Measurements from ENCODE around the gene TRIM54. TPM values are rescaled to one million over a fixed set of nuclear protein-coding genes. Genes with fewer than 3 reads are reported as not detected.

Gene TRIM54
- total RNA-seq, 2 donors from 2014 or later = 0.86 to 2.2 TPM

GRCh38 chr2:27250652-27251379 lies 31.4 kb upstream of the TRIM54 start:
- Histone ChIP-seq H3K27ac (ENCODE audit: low read depth, low read length) (no peak overlapping the region), H3K4me1 (ENCODE audit: control insufficient read depth, insufficient read depth, low read length) (peaks cover 6% of the 10 kb centered on the region), H3K27me3 (ENCODE audit: control insufficient read depth, insufficient read depth, low read length, poor library complexity, severe bottlenecking) (no peaks in the 10 kb centered on the region), H3K4me3 (ENCODE audit: low read length) (no peak overlapping the region), H3K36me3 (ENCODE audit: control insufficient read depth, insufficient read depth, low read length) (no peaks in the 10 kb centered on the region), H3K9ac (ENCODE audit: extremely low read depth, low read length, poor library complexity, severe bottlenecking) (no peak overlapping the region), H3K9me3 (ENCODE audit: control insufficient read depth, low read length) (no peaks in the 10 kb centered on the region)
- Mint-ChIP-seq H3K36me3 (ENCODE audit: low read depth) (no peaks in the 10 kb centered on the region), H3K9me3 (no peaks in the 10 kb centered on the region), H3K27me3 (ENCODE audit: insufficient read depth) (peaks cover 25% of the 10 kb centered on the region), H3K4me1 (peaks cover 4% of the 10 kb centered on the region), H3K4me3 (no peak overlapping the region), H3K27ac (no peak overlapping the region)
- DNase-seq = no peak
- TF ChIP-seq CTCF (conservative IDR thresholded peaks at IDR 0.05) = no peak
- WGBS, 2 experiments (ENCODE audit: insufficient coverage in 1 of 2, insufficient read length in 1 of 2) = 62 to 88% methylated on average over 6 to 12 of the region's 13 CpGs

GRCh38 chr2:27251766-27252165 lies 30.5 kb upstream of the TRIM54 start:
- WGBS, 2 experiments (ENCODE audit: insufficient coverage in 1 of 2, insufficient read length in 1 of 2) = 80 to 85% methylated on average over 9 to 13 of the region's 13 CpGs
- no peaks in the 10 kb centered on the region for H3K36me3 ChIP-seq (ENCODE audit: control insufficient read depth, insufficient read depth, low read length)
- peaks cover 6% of the 10 kb centered on the region for H3K4me1 ChIP-seq (ENCODE audit: control insufficient read depth, insufficient read depth, low read length)
- Mint-ChIP-seq H3K9me3 (no peaks in the 10 kb centered on the region), H3K4me3 (no peak overlapping the region), H3K4me1 (peaks cover 4% of the 10 kb centered on the region), H3K36me3 (ENCODE audit: low read depth) (no peaks in the 10 kb centered on the region), H3K27ac (no peak overlapping the region), H3K27me3 (ENCODE audit: insufficient read depth) (peaks cover 33% of the 10 kb centered on the region)
- H3K4me3 ChIP-seq (ENCODE audit: low read length) = no peak overlapping the region
- no peak overlapping the region for H3K9ac ChIP-seq (ENCODE audit: extremely low read depth, low read length, poor library complexity, severe bottlenecking)
- DNase-seq = no peak
- peaks cover 9% of the 10 kb centered on the region for H3K27me3 ChIP-seq (ENCODE audit: control insufficient read depth, insufficient read depth, low read length, poor library complexity, severe bottlenecking)
- no peak overlapping the region for H3K27ac ChIP-seq (ENCODE audit: low read depth, low read length)
- no peaks in the 10 kb centered on the region for H3K9me3 ChIP-seq (ENCODE audit: control insufficient read depth, low read length)
- no peak for TF ChIP-seq CTCF (conservative IDR thresholded peaks at IDR 0.05)

- Histone ChIP-seq H3K27me3 (ENCODE audit: control insufficient read depth, insufficient read depth, low read length, poor library complexity, severe bottlenecking) (peaks cover 29% of the 10 kb centered on the region), H3K27ac (ENCODE audit: low read depth, low read length) (no peak overlapping the region), H3K4me3 (ENCODE audit: low read length) (no peak overlapping the region), H3K36me3 (ENCODE audit: control insufficient read depth, insufficient read depth, low read length) (no peaks in the 10 kb centered on the region), H3K9me3 (ENCODE audit: control insufficient read depth, low read length) (no peaks in the 10 kb centered on the region), H3K9ac (ENCODE audit: extremely low read depth, low read length, poor library complexity, severe bottlenecking) (no peak overlapping the region), H3K4me1 (ENCODE audit: control insufficient read depth, insufficient read depth, low read length) (peaks cover 8% of the 10 kb centered on the region)
- TF ChIP-seq CTCF (conservative IDR thresholded peaks at IDR 0.05) = no peak
- DNase-seq = no peak
- H3K27ac Mint-ChIP-seq = no peak overlapping the region
- H3K36me3 Mint-ChIP-seq (ENCODE audit: low read depth) = no peaks in the 10 kb centered on the region
- H3K4me1 Mint-ChIP-seq = peaks cover 11% of the 10 kb centered on the region
- H3K27me3 Mint-ChIP-seq (ENCODE audit: insufficient read depth) = peaks cover 53% of the 10 kb centered on the region
- H3K4me3 Mint-ChIP-seq = no peak overlapping the region
- no peaks in the 10 kb centered on the region for H3K9me3 Mint-ChIP-seq
- 77 to 84% methylated on average over 3 to 13 of the region's 13 CpGs for WGBS, 2 experiments (ENCODE audit: insufficient coverage in 1 of 2, insufficient read length in 1 of 2)
Measured at GRCh38 chr2:27255187-27255586, 27.0 kb upstream of the TRIM54 start.
